ENCODE results near the gene C11orf68.

DNA sequence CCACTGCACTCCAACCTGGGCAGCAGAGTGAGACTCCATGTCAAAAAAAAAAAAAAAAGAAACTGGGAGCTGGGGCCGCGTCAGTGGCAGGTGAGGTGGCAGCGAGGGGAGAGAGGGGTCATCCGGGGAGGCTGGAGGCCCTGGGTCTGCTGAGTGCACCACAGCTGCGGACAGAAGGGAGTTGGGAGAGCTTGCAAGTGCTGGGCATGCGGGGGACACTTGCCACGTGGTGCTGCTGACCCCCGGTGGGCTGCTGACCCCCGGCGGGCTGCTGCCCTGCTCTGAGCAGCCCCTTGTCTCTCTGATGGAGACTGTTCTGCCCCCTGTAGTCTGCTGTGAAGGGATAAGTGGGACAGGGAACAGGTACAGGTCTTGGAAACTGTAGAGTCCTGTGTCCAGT is 3.0 kb upstream of the C11orf68 start:
- TF ChIP-seq, protein P1, sequence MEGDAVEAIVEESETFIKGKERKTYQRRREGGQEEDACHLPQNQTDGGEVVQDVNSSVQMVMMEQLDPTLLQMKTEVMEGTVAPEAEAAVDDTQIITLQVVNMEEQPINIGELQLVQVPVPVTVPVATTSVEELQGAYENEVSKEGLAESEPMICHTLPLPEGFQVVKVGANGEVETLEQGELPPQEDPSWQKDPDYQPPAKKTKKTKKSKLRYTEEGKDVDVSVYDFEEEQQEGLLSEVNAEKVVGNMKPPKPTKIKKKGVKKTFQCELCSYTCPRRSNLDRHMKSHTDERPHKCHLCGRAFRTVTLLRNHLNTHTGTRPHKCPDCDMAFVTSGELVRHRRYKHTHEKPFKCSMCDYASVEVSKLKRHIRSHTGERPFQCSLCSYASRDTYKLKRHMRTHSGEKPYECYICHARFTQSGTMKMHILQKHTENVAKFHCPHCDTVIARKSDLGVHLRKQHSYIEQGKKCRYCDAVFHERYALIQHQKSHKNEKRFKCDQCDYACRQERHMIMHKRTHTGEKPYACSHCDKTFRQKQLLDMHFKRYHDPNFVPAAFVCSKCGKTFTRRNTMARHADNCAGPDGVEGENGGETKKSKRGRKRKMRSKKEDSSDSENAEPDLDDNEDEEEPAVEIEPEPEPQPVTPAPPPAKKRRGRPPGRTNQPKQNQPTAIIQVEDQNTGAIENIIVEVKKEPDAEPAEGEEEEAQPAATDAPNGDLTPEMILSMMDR (tag by site-specific recombination; IDR thresholded peaks at IDR 0.05) = no peak
- TF ChIP-seq, protein P2, sequence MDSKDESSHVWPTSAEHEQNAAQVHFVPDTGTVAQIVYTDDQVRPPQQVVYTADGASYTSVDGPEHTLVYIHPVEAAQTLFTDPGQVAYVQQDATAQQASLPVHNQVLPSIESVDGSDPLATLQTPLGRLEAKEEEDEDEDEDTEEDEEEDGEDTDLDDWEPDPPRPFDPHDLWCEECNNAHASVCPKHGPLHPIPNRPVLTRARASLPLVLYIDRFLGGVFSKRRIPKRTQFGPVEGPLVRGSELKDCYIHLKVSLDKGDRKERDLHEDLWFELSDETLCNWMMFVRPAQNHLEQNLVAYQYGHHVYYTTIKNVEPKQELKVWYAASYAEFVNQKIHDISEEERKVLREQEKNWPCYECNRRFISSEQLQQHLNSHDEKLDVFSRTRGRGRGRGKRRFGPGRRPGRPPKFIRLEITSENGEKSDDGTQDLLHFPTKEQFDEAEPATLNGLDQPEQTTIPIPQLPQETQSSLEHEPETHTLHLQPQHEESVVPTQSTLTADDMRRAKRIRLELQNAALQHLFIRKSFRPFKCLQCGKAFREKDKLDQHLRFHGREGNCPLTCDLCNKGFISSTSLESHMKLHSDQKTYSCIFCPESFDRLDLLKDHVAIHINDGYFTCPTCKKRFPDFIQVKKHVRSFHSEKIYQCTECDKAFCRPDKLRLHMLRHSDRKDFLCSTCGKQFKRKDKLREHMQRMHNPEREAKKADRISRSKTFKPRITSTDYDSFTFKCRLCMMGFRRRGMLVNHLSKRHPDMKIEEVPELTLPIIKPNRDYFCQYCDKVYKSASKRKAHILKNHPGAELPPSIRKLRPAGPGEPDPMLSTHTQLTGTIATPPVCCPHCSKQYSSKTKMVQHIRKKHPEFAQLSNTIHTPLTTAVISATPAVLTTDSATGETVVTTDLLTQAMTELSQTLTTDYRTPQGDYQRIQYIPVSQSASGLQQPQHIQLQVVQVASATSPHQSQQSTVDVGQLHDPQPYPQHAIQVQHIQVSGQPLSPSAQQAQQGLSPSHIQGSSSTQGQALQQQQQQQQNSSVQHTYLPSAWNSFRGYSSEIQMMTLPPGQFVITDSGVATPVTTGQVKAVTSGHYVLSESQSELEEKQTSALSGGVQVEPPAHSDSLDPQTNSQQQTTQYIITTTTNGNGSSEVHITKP (tag by site-specific recombination; IDR thresholded peaks at IDR 0.05) = no peak
- TF ChIP-seq ZNF184 (tag by site-specific recombination; IDR thresholded peaks at IDR 0.05) = no peak
- TF ChIP-seq ZIC2 (tag by site-specific recombination; IDR thresholded peaks at IDR 0.05) = no peak
- TF ChIP-seq SP2 (tag by site-specific recombination; IDR thresholded peaks at IDR 0.05) = no peak
- no peak for TF ChIP-seq MEIS1 (CRISPR knock-in tag; IDR thresholded peaks at IDR 0.05; ENCODE audit: borderline replicate concordance)
- no peak for TF ChIP-seq SALL2 (tag by site-specific recombination; IDR thresholded peaks at IDR 0.05; ENCODE audit: borderline replicate concordance)
- TF ChIP-seq BCL11A (tag by site-specific recombination; IDR thresholded peaks at IDR 0.05; ENCODE audit: low read depth) = no peak
- no peak for TF ChIP-seq ZBTB8A (tag by site-specific recombination; IDR thresholded peaks at IDR 0.05)
- TF ChIP-seq ZNF121 (tag by site-specific recombination; IDR thresholded peaks at IDR 0.05) = no peak
- TF ChIP-seq, protein P3, sequence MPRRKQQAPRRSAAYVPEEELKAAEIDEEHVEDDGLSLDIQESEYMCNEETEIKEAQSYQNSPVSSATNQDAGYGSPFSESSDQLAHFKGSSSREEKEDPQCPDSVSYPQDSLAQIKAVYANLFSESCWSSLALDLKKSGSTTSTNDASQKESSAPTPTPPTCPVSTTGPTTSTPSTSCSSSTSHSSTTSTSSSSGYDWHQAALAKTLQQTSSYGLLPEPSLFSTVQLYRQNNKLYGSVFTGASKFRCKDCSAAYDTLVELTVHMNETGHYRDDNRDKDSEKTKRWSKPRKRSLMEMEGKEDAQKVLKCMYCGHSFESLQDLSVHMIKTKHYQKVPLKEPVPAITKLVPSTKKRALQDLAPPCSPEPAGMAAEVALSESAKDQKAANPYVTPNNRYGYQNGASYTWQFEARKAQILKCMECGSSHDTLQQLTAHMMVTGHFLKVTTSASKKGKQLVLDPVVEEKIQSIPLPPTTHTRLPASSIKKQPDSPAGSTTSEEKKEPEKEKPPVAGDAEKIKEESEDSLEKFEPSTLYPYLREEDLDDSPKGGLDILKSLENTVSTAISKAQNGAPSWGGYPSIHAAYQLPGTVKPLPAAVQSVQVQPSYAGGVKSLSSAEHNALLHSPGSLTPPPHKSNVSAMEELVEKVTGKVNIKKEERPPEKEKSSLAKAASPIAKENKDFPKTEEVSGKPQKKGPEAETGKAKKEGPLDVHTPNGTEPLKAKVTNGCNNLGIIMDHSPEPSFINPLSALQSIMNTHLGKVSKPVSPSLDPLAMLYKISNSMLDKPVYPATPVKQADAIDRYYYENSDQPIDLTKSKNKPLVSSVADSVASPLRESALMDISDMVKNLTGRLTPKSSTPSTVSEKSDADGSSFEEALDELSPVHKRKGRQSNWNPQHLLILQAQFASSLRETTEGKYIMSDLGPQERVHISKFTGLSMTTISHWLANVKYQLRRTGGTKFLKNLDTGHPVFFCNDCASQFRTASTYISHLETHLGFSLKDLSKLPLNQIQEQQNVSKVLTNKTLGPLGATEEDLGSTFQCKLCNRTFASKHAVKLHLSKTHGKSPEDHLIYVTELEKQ (tag by site-specific recombination; IDR thresholded peaks at IDR 0.05; ENCODE audit: borderline replicate concordance) = no peak
- TF ChIP-seq, protein P4, sequence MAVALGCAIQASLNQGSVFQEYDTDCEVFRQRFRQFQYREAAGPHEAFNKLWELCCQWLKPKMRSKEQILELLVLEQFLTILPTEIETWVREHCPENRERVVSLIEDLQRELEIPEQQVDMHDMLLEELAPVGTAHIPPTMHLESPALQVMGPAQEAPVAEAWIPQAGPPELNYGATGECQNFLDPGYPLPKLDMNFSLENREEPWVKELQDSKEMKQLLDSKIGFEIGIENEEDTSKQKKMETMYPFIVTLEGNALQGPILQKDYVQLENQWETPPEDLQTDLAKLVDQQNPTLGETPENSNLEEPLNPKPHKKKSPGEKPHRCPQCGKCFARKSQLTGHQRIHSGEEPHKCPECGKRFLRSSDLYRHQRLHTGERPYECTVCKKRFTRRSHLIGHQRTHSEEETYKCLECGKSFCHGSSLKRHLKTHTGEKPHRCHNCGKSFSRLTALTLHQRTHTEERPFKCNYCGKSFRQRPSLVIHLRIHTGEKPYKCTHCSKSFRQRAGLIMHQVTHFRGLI (tag by site-specific recombination; IDR thresholded peaks at IDR 0.05) = no peak

All from HEK293 (cell line).